WERI-Rb-1 (cell line): ENCODE results near the gene NRIP2.

Source experiments
- DNase-seq: peaks from one replicate; pipeline ENCODE4 v3.0.0-alpha.2; 2020
- H3K27ac ChIP-seq: fragments of 250-450 bp; sonication (Bioruptor Pico); 2 replicates; pipeline ENCODE4 v1.5.1; 2020; ENCODE audit warnings: mild to moderate bottlenecking, moderate library complexity
- H3K27me3 ChIP-seq: fragments of 250-450 bp; sonication (Bioruptor Pico); 2 replicates; pipeline ENCODE4 v1.5.1; 2021; ENCODE audit warnings: mild to moderate bottlenecking, low read depth, moderate library complexity; ENCODE audit not compliant: insufficient read depth, severe bottlenecking
- H3K36me3 ChIP-seq: fragments of 250-450 bp; sonication (Bioruptor Pico); 2 replicates; pipeline ENCODE4 v1.5.1; 2020; ENCODE audit warnings: mild to moderate bottlenecking, moderate library complexity
- H3K4me3 ChIP-seq: 2 replicates; pipeline ENCODE4 v1.5.1; 2011; ENCODE audit warnings: low read depth, mild to moderate bottlenecking, control low read depth, low read length
- H3K9me3 ChIP-seq: fragments of 250-450 bp; sonication (Bioruptor Pico); 2 replicates; pipeline ENCODE4 v1.5.1; 2021; ENCODE audit warnings: mild to moderate bottlenecking, moderate library complexity; ENCODE audit not compliant: severe bottlenecking
- TF ChIP-seq, protein P1 (sequence below): IDR thresholded peaks from 2 replicates; pipeline ENCODE4 v1.5.1; 2011; ENCODE audit warnings: low read depth, mild to moderate bottlenecking, control low read depth, inconsistent platforms, low read length

Gene NRIP2

DNA sequence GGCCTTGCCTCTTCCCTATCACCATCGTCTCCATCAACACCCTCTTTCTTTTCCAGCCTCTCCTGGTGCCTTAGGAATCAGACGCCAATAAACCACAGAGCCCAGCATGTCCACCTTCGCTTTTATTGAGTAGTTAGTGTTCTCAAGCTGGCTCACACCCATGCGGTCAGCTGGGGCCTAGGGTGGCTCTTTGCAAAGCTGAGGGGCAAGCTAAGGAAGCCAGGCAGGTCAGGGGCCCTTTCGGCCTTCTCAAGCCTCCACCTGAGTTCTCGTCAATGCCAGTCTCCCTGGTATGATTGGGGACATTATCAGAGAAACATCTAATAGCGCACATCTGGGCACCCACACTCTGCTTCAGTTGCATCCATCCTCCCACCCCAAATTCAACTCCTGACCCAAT is 22.7 kb upstream of the NRIP2 start:
- TF ChIP-seq, protein P1, sequence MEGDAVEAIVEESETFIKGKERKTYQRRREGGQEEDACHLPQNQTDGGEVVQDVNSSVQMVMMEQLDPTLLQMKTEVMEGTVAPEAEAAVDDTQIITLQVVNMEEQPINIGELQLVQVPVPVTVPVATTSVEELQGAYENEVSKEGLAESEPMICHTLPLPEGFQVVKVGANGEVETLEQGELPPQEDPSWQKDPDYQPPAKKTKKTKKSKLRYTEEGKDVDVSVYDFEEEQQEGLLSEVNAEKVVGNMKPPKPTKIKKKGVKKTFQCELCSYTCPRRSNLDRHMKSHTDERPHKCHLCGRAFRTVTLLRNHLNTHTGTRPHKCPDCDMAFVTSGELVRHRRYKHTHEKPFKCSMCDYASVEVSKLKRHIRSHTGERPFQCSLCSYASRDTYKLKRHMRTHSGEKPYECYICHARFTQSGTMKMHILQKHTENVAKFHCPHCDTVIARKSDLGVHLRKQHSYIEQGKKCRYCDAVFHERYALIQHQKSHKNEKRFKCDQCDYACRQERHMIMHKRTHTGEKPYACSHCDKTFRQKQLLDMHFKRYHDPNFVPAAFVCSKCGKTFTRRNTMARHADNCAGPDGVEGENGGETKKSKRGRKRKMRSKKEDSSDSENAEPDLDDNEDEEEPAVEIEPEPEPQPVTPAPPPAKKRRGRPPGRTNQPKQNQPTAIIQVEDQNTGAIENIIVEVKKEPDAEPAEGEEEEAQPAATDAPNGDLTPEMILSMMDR = no peak
- Histone ChIP-seq H3K36me3 (peaks cover 50% of the 10 kb centered on the region), H3K27ac (no peak overlapping the region), H3K27me3 (no peaks in the 10 kb centered on the region), H3K4me3 (no peak overlapping the region), H3K9me3 (no peaks in the 10 kb centered on the region)
- no peak for DNase-seq

DNA sequence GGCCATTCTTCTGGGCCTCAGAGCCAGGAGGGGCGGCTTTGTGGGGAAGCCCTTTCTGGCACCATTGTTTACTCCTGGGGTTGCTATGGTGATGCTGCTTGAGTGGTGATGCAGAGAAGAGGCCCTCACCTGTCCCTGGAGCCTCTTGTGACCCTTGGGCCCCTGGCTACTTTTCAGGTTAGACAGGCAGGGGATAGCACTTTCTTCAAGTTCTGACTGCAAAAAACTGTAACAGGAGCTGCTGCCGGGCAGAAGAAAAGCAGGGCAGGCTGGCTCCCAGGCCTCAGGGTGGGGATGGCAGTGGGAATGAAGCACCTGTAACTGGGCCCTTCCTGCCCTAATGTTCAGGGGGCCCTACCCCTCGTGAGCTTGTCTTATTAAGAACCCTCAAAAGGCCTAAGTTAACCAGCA is 22.2 kb upstream of the NRIP2 start, which contains the start of gene TEX52:
TEX52 (minus strand) TSS at position 19 of the 411 bp plus-strand sequence; CDS start at position 6, 13 bp downstream.
- Histone ChIP-seq H3K9me3 (no peaks in the 10 kb centered on the region), H3K27ac (no peak within 1 kb of the TSS), H3K36me3 (peaks cover 44% of the 10 kb centered on the region), H3K27me3 (no peaks in the 10 kb centered on the region), H3K4me3 (no peak within 1 kb of the TSS)
- DNase-seq = no peak
- TF ChIP-seq, protein P1 = no peak

DNA sequence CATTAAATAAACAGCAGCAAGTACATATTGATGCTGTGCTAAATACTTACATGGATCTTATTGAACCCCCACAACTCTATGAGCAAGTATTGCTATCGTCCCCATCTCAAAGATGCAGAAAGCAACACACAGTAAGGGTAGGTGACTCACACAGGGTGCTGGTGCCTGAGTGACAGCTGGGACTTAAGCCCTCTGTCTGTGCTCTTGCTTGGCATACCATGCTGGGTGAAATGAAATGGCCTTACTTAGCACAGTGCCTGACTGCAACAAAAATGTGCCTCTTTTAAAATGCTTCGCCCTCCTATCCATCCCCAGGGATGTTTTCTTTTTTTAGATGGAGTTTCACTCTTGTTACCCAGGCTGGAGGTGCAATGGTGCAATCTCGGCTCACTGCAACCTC is 21.2 kb upstream of the NRIP2 start:
- peak; percentile 31 for DNase-seq
- H3K27ac ChIP-seq = no peak overlapping the region
- peaks cover 35% of the 10 kb centered on the region for H3K36me3 ChIP-seq
- H3K27me3 ChIP-seq = no peaks in the 10 kb centered on the region
- H3K4me3 ChIP-seq = no peak overlapping the region
- no peaks in the 10 kb centered on the region for H3K9me3 ChIP-seq
- TF ChIP-seq, protein P1 = no peak

DNA sequence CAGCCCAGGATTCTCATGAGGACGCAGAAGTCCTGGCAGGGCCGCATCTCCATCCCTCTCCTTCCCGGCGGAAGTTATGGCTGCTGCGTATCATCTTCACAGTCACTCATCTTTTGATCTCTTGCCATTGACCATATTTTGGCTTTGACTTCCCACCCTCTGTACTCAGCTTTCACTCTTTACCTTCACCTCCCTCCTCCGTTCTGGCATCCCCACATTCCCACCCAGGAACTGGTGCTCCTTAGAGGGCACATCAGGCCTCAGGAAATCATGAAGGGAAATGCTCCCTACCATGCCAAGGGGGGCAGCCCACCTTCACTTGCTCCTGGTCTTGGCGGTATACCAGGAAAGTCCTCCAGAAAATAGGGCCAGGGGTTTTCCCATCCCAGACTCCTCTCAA is 20.7 kb upstream of the NRIP2 start:
- H3K9me3 ChIP-seq = no peaks in the 10 kb centered on the region
- no peak overlapping the region for H3K27ac ChIP-seq
- DNase-seq = no peak
- no peaks in the 10 kb centered on the region for H3K27me3 ChIP-seq
- peaks cover 30% of the 10 kb centered on the region for H3K36me3 ChIP-seq
- TF ChIP-seq, protein P1 = no peak
- no peak overlapping the region for H3K4me3 ChIP-seq

DNA sequence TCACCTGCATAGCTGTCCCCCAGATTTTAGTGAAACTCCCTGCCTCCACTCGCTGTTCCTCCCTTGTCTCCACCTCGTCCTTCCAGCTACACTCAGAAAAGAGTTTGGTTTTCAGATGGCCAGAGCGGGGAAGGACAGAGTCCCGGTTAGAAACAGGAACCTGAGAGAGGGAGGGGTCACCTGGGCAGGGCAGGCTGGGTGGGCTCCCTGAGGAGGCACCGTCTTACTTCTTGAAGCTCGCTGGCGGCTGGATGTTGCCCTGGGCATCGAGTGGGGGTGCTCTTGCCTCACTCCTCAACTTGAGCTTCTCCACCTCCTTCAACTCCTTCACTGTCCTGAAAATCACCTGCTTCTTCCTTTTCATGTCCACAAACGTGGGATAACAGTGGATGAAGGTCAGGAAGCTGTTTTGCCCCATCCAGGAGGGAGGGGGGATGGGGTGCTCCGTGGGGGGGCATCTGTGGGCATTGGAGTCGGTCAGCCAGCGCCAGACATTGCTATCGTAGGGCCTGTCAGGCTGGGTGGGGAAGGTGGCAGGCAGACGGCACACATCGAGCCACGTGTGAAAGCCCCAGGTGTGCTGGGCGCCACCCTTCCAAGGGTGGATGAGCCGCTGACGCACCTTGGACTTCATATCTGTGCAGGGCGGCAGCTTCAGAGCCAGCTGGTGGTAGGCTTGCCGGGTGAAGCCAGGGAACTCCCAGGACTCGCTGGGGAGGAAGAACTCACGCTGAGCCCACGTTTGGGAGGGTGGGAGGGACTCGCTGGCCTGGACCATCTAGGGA is 20.0 kb upstream of the NRIP2 start:
- H3K36me3 ChIP-seq = peaks cover 23% of the 10 kb centered on the region
- no peaks in the 10 kb centered on the region for H3K27me3 ChIP-seq
- DNase-seq = no peak
- no peaks in the 10 kb centered on the region for H3K9me3 ChIP-seq
- TF ChIP-seq, protein P1 = no peak
- no peak overlapping the region for H3K27ac ChIP-seq
- no peak overlapping the region for H3K4me3 ChIP-seq

DNA sequence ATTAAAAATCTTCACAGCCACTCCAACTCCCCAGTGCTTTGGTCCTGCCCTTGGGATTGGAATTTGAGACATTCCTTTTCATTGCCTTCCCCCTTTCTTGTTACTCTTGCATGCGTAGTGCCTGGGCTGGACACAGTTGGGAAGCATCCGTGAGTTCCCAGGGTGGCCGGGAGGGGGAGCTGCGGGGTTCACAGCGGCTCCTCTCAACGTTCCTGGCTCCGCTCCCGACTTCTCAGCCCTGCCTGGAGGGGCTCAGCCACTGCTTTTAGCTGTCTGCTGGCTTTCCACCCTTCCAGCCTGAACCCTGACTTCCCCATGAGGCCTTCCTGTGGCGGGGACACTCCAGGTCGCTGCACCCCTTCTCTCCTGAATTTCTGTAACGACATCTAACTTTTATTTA is 18.8 kb upstream of the NRIP2 start:
- Histone ChIP-seq H3K9me3 (no peaks in the 10 kb centered on the region), H3K36me3 (peaks cover 10% of the 10 kb centered on the region), H3K27me3 (no peaks in the 10 kb centered on the region), H3K27ac (no peak overlapping the region), H3K4me3 (no peak overlapping the region)
- TF ChIP-seq, protein P1 = peak; percentile 94
- peak; percentile 81 for DNase-seq
